ENCODE measurements around the gene BCL2L11. TPM values are rescaled to one million over a fixed set of nuclear protein-coding genes. Genes with fewer than 3 reads are reported as not detected.

The BCL2L11 gene
- total and polyA plus RNA-seq, 2 donors (not counting 3 experiments of a cell fraction or from before 2014, with no cell fraction given), result 12.9 to 26.6 TPM

DNA sequence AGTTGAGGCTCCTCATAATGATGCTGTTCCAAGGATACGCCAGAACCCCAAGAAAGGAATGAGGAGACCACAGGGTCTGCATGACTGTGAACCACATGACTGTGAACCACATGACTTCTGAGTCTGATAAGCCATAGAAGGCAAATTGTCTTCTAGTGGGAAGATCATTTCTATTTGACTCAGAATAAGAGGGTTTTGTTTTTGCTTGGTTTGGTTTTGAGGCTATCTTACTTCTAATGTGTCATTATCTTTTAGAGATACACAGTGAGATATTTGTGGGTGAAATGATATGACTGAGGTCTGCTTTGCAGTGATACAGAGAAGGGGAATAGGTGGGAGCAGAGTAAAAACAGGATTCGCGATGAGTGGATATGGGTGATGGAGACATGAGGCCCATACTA lies 28.9 kb upstream of the BCL2L11 start:
- CTCF ChIA-PET, result interaction anchor here (1.3 kb wide), 1 partner anchor 24 kb away, joined by 3 read pairs; no protein-coding TSS in a partner anchor
- dilution Hi-C loops (cut with MboI; ENCODE audit: extremely low pct_ligation_motif_present, low sequenced_read_pairs) (no loop called here), intact Hi-C loops (cut with micrococcal nuclease) (no loop called here)
- Histone ChIP-seq H3K4me3 (replicated peaks in 1 of 3; ENCODE audit: insufficient read depth in 1 of 3, low read depth in 1 of 3, low read length in 3 of 3) (no peak overlapping the region), H3K9ac (replicated peaks; ENCODE audit: extremely low read depth, insufficient read depth, low read length) (no peak overlapping the region), H4K20me1 (replicated peaks; ENCODE audit: control insufficient read depth, extremely low read depth, insufficient read depth, low read length) (no peaks in the 10 kb centered on the region), H3K9me3 (replicated peaks; ENCODE audit: control insufficient read depth, insufficient read depth, low read length) (no peaks in the 10 kb centered on the region), H2AFZ (ENCODE audit: low read depth, low read length) (no peak overlapping the region), H3K4me2 (ENCODE audit: insufficient read depth, low read length) (no peak overlapping the region), H3K27ac (ENCODE audit: insufficient read depth, low read depth, low read length) (no peak overlapping the region), H3K36me3 (ENCODE audit: control insufficient read depth in 2 of 2, extremely low read depth in 1 of 2, insufficient read depth in 2 of 2, low read length in 2 of 2) (no peaks in the 10 kb centered on the region), H3K4me1 (ENCODE audit: control insufficient read depth, extremely low read depth, insufficient read depth, low read length) (no peaks in the 10 kb centered on the region), H3K9me1 (replicated peaks; ENCODE audit: control insufficient read depth, extremely low read depth, insufficient read depth, low read length) (no peaks in the 10 kb centered on the region), H3K79me2 (ENCODE audit: control insufficient read depth, insufficient read depth, low read length) (no peaks in the 10 kb centered on the region), H3K27me3 (ENCODE audit: control insufficient read depth in 2 of 2, insufficient read depth in 2 of 2, low read length in 2 of 2) (peaks cover 22 to 55% of the 10 kb centered on the region in 2 experiments)
- TF ChIP-seq GATA2 (IDR thresholded peaks at IDR 0.05; ENCODE audit: insufficient read depth, insufficient read length, low read depth, low read length) (no peak), POLR2AphosphoS5 (IDR thresholded peaks at IDR 0.05; ENCODE audit: insufficient read depth, low read depth, low read length) (no peak)
- DNase-seq (ENCODE audit: low read depth, low spot score) (no peak), FAIRE-seq (no peak)
- POLR2A ChIA-PET, result interaction anchor here (1.8 kb wide), 1 partner anchor 20 kb away, joined by 3 read pairs; no protein-coding TSS in a partner anchor
- no TSS peak for BruUV-seq (replicated peaks)

- no peak for FAIRE-seq
- dilution Hi-C loops (cut with MboI; ENCODE audit: extremely low pct_ligation_motif_present, low sequenced_read_pairs), result no loop called here
These were observed 26.0 kb upstream of the BCL2L11 start for GRCh38 chr2:111094691-111095090.

More at GRCh38 chr2:111094691-111095090, 26.0 kb upstream of the BCL2L11 start:
- intact Hi-C loops (cut with micrococcal nuclease), result no loop called here
- Histone ChIP-seq H3K4me3 (replicated peaks in 1 of 3; ENCODE audit: insufficient read depth in 1 of 3, low read depth in 1 of 3, low read length in 3 of 3) (no peak overlapping the region), H2AFZ (ENCODE audit: low read depth, low read length) (no peak overlapping the region), H3K9ac (replicated peaks; ENCODE audit: extremely low read depth, insufficient read depth, low read length) (no peak overlapping the region), H3K79me2 (ENCODE audit: control insufficient read depth, insufficient read depth, low read length) (no peaks in the 10 kb centered on the region), H4K20me1 (replicated peaks; ENCODE audit: control insufficient read depth, extremely low read depth, insufficient read depth, low read length) (no peaks in the 10 kb centered on the region), H3K4me1 (ENCODE audit: control insufficient read depth, extremely low read depth, insufficient read depth, low read length) (no peaks in the 10 kb centered on the region), H3K9me1 (replicated peaks; ENCODE audit: control insufficient read depth, extremely low read depth, insufficient read depth, low read length) (no peaks in the 10 kb centered on the region), H3K36me3 (ENCODE audit: control insufficient read depth in 2 of 2, extremely low read depth in 1 of 2, insufficient read depth in 2 of 2, low read length in 2 of 2) (no peaks in the 10 kb centered on the region), H3K27ac (ENCODE audit: insufficient read depth, low read depth, low read length) (no peak overlapping the region), H3K4me2 (ENCODE audit: insufficient read depth, low read length) (no peak overlapping the region), H3K9me3 (replicated peaks; ENCODE audit: control insufficient read depth, insufficient read depth, low read length) (no peaks in the 10 kb centered on the region), H3K27me3 (ENCODE audit: control insufficient read depth in 2 of 2, insufficient read depth in 2 of 2, low read length in 2 of 2) (peaks cover 26 to 56% of the 10 kb centered on the region in 2 experiments)
- ChIA-PET CTCF (interaction anchor here (1.4 kb wide), 1 partner anchor 23 kb away, joined by 4 read pairs; no protein-coding TSS in a partner anchor), POLR2A (no interaction called here)
- no peak for DNase-seq (ENCODE audit: low read depth, low spot score)
- BruUV-seq (replicated peaks), result no TSS peak
- TF ChIP-seq POLR2A (IDR thresholded peaks at IDR 0.05; ENCODE audit: low read depth, low read length) (no peak), POLR2AphosphoS5 (IDR thresholded peaks at IDR 0.05; ENCODE audit: insufficient read depth, low read depth, low read length) (no peak), MYC (IDR thresholded peaks at IDR 0.05; ENCODE audit: low read depth, low read length) (no peak)
- TF ChIP-seq, protein P1, sequence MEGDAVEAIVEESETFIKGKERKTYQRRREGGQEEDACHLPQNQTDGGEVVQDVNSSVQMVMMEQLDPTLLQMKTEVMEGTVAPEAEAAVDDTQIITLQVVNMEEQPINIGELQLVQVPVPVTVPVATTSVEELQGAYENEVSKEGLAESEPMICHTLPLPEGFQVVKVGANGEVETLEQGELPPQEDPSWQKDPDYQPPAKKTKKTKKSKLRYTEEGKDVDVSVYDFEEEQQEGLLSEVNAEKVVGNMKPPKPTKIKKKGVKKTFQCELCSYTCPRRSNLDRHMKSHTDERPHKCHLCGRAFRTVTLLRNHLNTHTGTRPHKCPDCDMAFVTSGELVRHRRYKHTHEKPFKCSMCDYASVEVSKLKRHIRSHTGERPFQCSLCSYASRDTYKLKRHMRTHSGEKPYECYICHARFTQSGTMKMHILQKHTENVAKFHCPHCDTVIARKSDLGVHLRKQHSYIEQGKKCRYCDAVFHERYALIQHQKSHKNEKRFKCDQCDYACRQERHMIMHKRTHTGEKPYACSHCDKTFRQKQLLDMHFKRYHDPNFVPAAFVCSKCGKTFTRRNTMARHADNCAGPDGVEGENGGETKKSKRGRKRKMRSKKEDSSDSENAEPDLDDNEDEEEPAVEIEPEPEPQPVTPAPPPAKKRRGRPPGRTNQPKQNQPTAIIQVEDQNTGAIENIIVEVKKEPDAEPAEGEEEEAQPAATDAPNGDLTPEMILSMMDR (IDR thresholded peaks at IDR 0.05; ENCODE audit: extremely low read depth in 1 of 2, insufficient read depth in 1 of 2, low read depth in 1 of 2, low read length in 2 of 2), result no peak
